Measurements from ENCODE around the gene ZNF536.

ZNF536 gene

GRCh38 chr19:30606114-30607050 lies 234.2 kb downstream of the ZNF536 start:
- no peak for TF ChIP-seq CTCF (IDR thresholded peaks at IDR 0.05; ENCODE audit: insufficient read depth, low read depth, low read length, missing control alignments)
- no peak overlapping the region for H3K4me3 ChIP-seq (ENCODE audit: low read depth, low read length)

More at GRCh38 chr19:30606114-30607050, 234.2 kb downstream of the ZNF536 start:
- no peak for DNase-seq (ENCODE audit: low read depth)
